Body of pancreas (tissue), 4 donors: Measurements from ENCODE around the gene PCDH9.

Experiments
- CTCF ChIP-seq, 7 experiments: fragments of 450-650 bp in 4 of 7; fragments of 200-600 bp in 3 of 7; sonication (generic) in 3 of 7; IDR thresholded peaks; one replicate each; pipeline ENCODE4 v1.5.1; 2016 to 2019; ENCODE audit warnings: antibody characterized with exemption in 7 of 7
- POLR2A ChIP-seq, 3 donors: fragments of 450-650 bp; IDR thresholded peaks; one replicate each; pipeline ENCODE4 v1.6.1; 2016; ENCODE audit warnings: antibody characterized with exemption in 3 of 3, mild to moderate bottlenecking in 2 of 3

- TF ChIP-seq CTCF (IDR thresholded peaks at IDR 0.05) (no peak), POLR2A (IDR thresholded peaks at IDR 0.05) (no peak)
Observed at GRCh38 chr13:67090856-67091255, 139.3 kb downstream of the PCDH9 start.
